ENCODE measurements around the gene ERC2.
"Not testable (repeated sequence)": the region's sequence is repeated elsewhere in the genome, so short reads cannot be mapped to it uniquely, and the experiment has no call there.

Gene ERC2

DNA sequence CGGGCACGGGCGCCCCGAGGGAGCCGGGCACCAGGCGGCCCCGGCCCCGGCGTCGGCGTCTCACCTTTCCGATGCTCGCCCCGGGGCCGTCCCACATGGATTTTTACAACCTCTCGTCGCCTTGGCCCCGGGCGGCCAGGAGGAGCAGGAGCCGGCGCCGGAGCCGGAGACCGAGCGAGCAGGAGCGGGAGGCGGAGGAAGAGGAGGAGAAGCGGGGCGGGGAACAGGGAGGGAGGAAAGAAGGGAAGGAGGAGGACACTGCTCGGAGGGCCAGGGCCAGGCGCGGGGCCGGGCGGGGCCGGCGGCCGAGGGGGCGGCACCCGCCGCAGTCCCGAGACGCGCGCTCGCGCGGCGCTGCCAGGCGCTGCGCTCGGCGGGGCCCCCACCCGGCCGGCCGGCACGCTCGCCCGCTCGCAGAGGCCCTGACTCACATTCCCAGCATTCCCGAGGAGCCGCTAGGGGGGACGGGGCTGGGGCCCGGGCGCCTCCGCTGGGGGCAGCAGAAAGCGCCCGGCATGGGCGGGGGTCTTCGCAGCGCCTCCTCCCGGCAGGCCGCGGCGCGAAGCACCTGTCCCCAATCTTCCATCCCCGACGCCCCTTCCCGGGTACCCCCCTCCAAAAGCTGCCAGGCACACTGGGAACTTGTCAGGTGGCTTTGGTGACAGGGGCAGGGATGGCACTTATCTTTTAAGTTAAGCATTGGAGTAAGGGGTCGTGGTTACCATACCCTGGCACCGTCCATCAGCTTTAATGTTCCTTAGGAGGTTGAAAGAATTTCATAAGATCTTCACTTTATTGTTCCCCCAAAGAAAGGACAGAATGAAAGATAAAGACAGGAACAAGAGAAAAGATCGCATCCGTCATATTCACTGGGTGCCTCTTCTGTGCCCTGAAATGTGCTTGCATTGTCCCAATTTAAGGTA is at the start of gene ERC2:
TSS of gene ERC2 (minus strand) at position 284 of the 923 bp plus-strand sequence.
- DNase-seq, result peak; percentile 19

GRCh38 chr3:56502738-56503137 is 34.5 kb upstream of the ERC2 start:
- no peak for DNase-seq

DNA sequence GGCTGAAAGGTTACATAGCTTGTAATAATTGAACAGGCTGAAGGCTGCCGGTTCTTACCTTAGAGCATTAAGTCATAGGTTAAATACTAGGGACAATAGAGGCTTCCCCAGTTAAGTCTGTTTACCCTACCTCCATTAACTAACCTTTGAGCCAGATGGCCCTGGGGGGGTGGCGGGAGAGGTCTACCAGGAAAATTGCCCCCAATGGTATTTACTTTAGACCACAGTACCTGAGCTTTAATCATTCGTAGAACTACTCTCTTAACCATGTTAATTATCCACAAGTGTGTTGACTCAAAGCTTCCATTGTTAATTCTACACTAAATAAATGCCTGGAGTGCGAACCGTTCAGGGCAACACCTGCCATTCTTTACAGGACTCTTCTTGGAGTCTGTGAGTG is 28.1 kb upstream of the ERC2 start:
- DNase-seq, result not testable (repeated sequence)

DNA sequence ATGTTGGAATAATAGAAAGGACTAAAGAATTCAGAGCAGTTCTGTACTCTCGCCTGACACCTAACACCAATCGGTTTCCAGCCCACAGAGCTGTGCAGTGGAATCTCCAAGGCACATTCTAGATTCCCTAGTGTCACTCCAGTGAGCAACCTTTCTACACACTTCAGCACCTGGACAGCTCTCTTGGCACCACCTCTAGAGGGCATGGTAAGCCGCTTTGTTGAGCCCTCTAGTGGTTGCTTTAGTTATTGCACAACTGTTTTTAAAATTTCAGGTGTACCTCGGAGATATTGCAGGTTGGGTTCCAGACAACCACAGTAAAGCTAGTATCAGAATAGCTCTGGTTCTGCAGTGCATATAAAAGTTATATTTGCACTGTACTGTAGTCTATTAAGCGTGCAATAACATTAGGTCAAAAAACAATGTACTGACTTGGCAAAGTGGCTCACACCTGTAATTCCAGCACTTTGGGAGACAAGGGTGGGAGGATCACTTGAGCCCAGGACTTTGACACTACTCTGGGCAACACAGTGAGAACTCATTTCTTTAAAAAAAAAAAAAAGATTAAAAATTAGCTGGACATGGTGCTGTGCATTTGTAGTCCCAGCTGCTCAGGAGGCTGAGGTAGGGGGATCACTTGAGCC is 26.5 kb upstream of the ERC2 start:
- DNase-seq, result peak; percentile 73

DNA sequence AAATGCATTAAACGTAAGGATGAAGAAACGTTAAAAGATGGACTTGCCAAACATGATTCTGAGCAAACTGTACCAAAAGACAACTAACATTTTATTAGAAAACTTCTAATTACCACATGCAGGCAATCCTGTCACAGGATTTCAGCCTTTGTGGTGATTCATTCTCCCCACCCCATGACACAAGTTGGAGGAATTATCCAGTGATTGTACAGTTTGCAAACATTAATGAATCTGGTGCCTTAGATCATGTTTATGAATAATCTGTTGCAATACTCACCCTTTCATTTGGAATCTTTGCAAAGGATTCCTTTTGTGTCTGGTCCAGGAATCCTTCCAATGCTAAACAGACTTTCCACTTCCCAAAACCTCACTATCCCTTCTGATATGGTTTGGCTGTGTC is 23.3 kb upstream of the ERC2 start:
- no peak for DNase-seq

- no peak for DNase-seq
These were observed 20.7 kb upstream of the ERC2 start for GRCh38 chr3:56488812-56489600.

DNA sequence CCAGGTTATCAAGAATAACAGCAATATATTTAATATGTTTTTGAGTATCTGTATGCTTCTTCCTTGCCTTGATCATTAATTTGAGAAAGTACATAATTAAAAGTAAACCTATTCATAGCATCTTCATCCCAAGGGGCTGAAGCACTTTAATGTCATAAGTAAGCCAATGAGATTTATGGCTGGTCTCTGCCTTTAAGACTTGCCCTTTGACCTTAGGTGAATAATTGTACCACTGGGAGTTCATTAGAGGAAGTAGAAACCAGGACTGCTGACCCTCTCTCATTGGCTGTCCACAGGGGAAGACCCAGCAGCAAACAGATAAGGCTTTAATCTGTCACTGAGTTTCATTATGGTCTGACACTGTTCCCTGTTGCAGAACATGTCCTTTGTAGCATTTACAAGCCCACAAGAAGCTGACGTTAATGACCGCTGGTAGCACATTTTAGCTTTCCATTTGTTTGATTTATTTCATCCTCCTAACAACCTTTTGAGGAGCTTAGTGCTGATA is 16.3 kb upstream of the ERC2 start:
- DNase-seq, result no peak

GRCh38 chr3:56484122-56484521 is 15.9 kb upstream of the ERC2 start:
- DNase-seq, result no peak

GRCh38 chr3:56477646-56478045 is 9.4 kb upstream of the ERC2 start:
- no peak for DNase-seq

DNA sequence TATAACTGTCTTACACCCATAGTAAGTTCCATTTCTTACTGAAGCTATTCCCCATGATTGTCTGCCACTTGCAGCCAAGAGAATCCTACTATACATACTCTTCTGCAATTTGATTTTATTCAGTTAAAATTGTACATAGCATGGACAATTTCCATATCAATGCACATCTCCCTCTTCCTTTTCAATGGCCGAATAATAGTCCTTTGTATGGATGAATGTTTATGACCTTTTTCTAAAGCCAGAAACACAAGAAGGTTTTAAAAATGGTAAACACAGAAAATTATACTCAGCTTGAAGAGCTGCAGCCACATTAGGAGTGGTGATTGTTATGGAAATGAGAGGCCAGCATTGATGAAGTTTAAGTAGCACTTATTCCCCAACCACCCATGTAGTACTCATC is 8.5 kb upstream of the ERC2 start:
- DNase-seq, result no peak

- no peak for DNase-seq
These were observed 3.5 kb upstream of the ERC2 start for GRCh38 chr3:56471771-56472170.

DNA sequence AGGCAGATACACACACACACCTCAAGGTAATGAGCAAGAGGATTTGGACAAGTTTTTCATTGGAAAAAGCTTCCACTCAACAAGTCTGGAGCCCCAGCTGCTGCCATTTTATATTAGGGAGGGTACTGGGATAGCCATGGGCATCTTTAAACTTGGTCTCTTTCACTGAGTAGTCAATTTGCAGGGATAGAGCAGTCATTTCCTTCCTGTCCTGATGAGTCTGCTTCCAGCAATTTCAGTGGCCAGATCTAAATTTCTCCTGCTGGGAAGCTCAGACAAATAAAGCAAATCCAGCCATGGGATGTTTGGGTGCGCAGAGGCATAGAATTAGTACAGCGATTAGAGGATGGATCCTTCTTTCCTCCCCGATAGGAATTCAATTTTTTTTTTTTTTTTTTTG is 874 bp upstream of the ERC2 start:
- DNase-seq, result no peak

DNA sequence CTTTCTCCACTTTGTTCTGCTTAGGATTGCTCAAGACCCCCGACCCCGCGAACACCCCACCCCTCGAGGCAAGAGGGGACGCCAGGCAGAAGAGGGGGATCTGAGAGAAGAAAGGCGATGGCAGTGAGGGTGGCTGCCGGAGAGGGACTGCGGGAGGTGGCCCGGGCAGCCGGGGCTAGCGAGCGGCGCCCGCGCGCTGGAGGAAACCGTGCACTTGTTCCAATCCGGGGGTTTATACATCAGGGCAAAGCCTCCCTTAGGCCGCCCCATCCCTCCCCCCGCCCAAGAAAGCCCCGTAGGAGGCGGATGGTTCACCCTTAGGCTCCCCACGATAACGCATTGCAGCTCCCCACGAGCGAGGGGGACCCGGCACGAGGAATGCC is 475 bp downstream of the ERC2 start:
- DNase-seq, result peak; percentile 15

DNA sequence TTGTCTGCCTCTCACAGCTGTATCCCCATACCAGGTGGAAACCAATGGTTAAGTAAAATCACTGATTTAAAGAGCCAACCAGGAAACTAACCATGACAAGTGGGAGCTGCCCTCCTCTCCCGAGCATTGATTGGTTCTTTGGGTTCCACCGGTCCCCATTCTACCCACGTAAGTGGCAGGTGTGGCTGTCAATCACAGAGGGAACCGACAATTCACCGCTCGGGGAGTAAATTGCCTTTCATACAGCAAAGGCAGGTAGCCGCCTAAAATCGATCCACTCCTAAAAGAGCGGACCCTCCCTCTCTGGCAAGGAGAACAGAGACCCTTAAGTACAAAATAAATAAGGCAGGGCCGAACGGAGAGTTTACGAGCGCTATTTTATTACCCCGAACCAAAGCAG is 1.2 kb downstream of the ERC2 start:
- DNase-seq, result peak; percentile 69

- DNase-seq, result no peak
These were observed 8.5 kb downstream of the ERC2 start for GRCh38 chr3:56459719-56460118.

DNA sequence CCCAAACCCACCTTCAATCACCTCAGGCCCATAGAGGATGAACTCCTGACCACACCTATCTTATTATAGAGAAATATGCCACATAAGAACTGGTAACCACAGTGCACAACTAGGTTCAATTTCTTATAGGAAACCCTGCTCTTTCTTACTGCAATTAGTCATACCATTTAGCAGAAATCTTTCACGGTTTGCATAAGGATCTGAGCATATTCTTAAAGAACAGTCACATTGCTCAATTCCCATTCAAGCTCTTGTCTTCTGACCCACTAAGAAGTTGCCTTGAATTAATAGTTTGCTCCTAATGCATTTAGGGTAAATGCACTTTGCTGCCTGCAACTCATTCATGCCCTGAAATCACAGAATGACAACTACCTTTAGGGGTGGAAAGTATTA is 9.2 kb downstream of the ERC2 start:
- DNase-seq, result no peak

DNA sequence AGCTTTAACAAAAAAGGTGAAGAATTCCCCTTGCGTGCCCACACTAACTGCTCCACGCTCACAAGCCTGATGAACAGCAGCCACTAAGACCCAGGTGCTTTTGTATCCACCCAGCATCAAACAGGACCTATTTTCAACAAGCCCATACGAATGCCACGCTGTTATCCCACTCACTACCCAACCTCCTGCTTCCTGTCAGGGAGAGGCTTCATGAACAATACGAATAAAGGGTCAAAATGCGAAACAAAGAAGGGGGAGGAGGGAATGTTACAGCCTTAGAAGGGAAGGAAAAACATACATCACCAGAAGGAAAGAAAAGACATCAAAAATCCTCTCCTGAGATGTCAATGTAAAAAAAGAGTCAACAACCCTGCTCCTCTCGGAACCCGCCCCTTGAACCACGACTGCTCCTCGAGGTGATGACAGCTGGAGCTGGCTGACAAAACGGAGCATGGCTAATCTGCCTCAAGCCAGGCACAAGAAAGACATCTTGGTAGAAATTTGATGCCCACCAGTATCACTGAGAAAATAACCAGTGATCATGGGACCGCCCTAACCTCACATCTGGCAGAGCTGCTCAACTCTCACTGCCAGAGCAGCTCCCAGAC is 9.7 kb downstream of the ERC2 start:
- no peak for DNase-seq

- DNase-seq, result no peak
These were observed 12.2 kb downstream of the ERC2 start for GRCh38 chr3:56456117-56456516.

GRCh38 chr3:56453011-56453410 is 15.3 kb downstream of the ERC2 start:
- no peak for DNase-seq

DNA sequence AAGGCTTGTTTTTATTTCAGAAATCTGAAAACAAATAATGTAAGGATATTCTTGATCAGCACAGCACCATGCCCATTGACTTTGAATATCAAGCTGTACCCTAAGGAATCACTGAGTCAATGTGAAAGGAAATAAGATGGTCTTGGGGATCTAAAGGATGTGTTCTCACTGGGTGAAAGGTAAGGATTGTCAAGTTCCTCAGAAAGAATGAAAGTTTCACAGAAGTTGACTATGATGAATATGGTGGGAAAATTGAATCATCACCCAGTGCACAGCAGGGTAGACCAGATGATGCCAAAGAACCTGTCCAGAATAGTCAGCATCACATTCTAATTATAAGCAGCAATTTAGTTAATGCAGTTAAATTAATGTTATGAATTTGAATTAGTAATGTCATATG is 16.2 kb downstream of the ERC2 start:
- DNase-seq, result no peak

DNA sequence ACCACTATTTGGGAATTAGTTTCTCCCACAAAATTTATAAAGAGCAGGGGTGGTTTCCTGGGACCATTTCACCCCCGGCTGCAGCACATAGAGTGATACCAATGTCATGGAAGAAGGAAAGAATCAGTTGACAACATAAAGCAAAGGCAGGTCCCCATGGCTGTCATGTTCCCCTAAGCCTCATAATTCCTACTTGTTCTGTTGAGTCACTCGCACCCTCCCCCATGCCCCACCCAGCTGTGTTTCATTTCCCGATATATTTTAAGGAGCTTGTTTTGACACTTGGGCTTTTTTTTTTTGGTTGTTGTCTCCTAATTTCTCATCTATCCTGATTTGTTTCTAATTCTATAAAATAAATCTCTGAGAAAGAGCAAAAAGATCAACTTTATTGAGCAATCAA is 24.9 kb downstream of the ERC2 start:
- DNase-seq, result no peak

- DNase-seq, result no peak
These were observed 39.6 kb downstream of the ERC2 start for GRCh38 chr3:56428667-56429066.

GRCh38 chr3:56424885-56425284 is 43.4 kb downstream of the ERC2 start:
- DNase-seq, result no peak
